Liver (tissue), 9 donors: ENCODE data around the gene TSR1. TPM values are rescaled to one million over a fixed set of nuclear protein-coding genes. Genes with fewer than 3 reads are reported as not detected.
"Not testable (repeated sequence)": the region's sequence is repeated elsewhere in the genome, so short reads cannot be mapped to it uniquely, and the experiment has no call there.

Source experiments
- DNase-seq: peaks from one replicate; pipeline ENCODE4 v3.0.0-alpha.2; 2017; ENCODE audit warnings: low spot score
- H3K27ac ChIP-seq, 2 donors: one replicate each; pipeline ENCODE4 v1.7.0; 2013; ENCODE audit warnings: inconsistent platforms in 2 of 2, low read length in 2 of 2, control low read depth in 1 of 2, low read depth in 1 of 2, mild to moderate bottlenecking in 1 of 2
- H3K27me3 ChIP-seq, 4 donors: one replicate each; pipeline versions ENCODE4 v1.6.1 to v1.7.0; 2013; ENCODE audit warnings: low read length in 3 of 4, inconsistent platforms in 1 of 4, mild to moderate bottlenecking in 1 of 4, moderate library complexity in 1 of 4; ENCODE audit not compliant: control insufficient read depth in 4 of 4, insufficient read depth in 4 of 4
- H3K36me3 ChIP-seq, 4 donors: one replicate each; pipeline versions ENCODE4 v1.6.1 to v1.7.0; 2013; ENCODE audit warnings: low read length in 3 of 4, mild to moderate bottlenecking in 3 of 4, low read depth in 1 of 4, moderate library complexity in 1 of 4; ENCODE audit not compliant: control insufficient read depth in 4 of 4, insufficient read depth in 3 of 4
- H3K4me1 ChIP-seq, 4 donors: one replicate each; pipeline versions ENCODE4 v1.6.1 to v1.7.0; 2013; ENCODE audit warnings: low read length in 3 of 4, mild to moderate bottlenecking in 3 of 4, moderate library complexity in 1 of 4; ENCODE audit not compliant: control insufficient read depth in 4 of 4, insufficient read depth in 4 of 4
- H3K4me3 ChIP-seq, 3 donors: one replicate each; pipeline versions ENCODE4 v1.6.1 to v1.7.0; 2013; ENCODE audit warnings: low read length in 3 of 3, control low read depth in 1 of 3, low read depth in 1 of 3, mild to moderate bottlenecking in 1 of 3
- H3K9ac ChIP-seq, 2 donors: one replicate each; pipeline ENCODE4 v1.7.0; 2013; ENCODE audit warnings: low read length in 2 of 2, mild to moderate bottlenecking in 2 of 2, moderate library complexity in 2 of 2, control low read depth in 1 of 2, low read depth in 1 of 2
- H3K9me3 ChIP-seq, 4 donors: one replicate each; pipeline versions ENCODE4 v1.6.1 to v1.7.0; 2013; ENCODE audit warnings: low read length in 3 of 4; ENCODE audit not compliant: control insufficient read depth in 4 of 4
- ATF3 ChIP-seq: IDR thresholded peaks from 2 replicates; pipeline ENCODE4 v1.6.1; 2016; ENCODE audit warnings: antibody characterized with exemption
- CTCF ChIP-seq: fragments of 150-350 bp; IDR thresholded peaks from 2 replicates; pipeline ENCODE4 v1.5.1; 2017; ENCODE audit warnings: improper control_type of control experiment, low read depth, low read length; ENCODE audit not compliant: missing input control
- EGR1 ChIP-seq, 2 donors: IDR thresholded peaks; 2 replicates each; pipeline ENCODE4 v1.6.1; 2016 to 2018; ENCODE audit warnings: antibody characterized with exemption in 2 of 2, low read depth in 2 of 2
- FOXA1 ChIP-seq: IDR thresholded peaks from 2 replicates; pipeline ENCODE4 v1.6.1; 2016; ENCODE audit warnings: antibody characterized with exemption
- FOXA2 ChIP-seq: IDR thresholded peaks from 2 replicates; pipeline ENCODE4 v1.6.1; 2016; ENCODE audit warnings: antibody characterized with exemption
- GABPA ChIP-seq, 2 donors: IDR thresholded peaks in 1 of 2; conservative IDR thresholded peaks in 1 of 2; 2 replicates each; pipeline ENCODE4 v1.6.1; 2016; ENCODE audit warnings: antibody characterized with exemption in 2 of 2, mild to moderate bottlenecking in 1 of 2, moderate library complexity in 1 of 2
- HNF4A ChIP-seq, 2 donors: conservative IDR thresholded peaks; 2 replicates each; pipeline ENCODE4 v1.6.1; 2016; ENCODE audit warnings: antibody characterized with exemption in 2 of 2, mild to moderate bottlenecking in 2 of 2
- HNF4G ChIP-seq: IDR thresholded peaks from 2 replicates; pipeline ENCODE4 v1.6.1; 2016; ENCODE audit warnings: antibody characterized with exemption
- JUND ChIP-seq, 2 donors: IDR thresholded peaks; 2 replicates each; pipeline ENCODE4 v1.6.1; 2016; ENCODE audit warnings: antibody characterized with exemption in 2 of 2
- MAX ChIP-seq: IDR thresholded peaks from 2 replicates; pipeline ENCODE4 v1.6.1; 2016; ENCODE audit warnings: antibody characterized with exemption
- NR2F2 ChIP-seq: IDR thresholded peaks from 2 replicates; pipeline ENCODE4 v1.6.1; 2016; ENCODE audit warnings: antibody characterized with exemption
- RAD21 ChIP-seq, 2 donors: IDR thresholded peaks; 2 replicates each; pipeline ENCODE4 v1.6.1; 2016; ENCODE audit warnings: antibody characterized with exemption in 2 of 2, mild to moderate bottlenecking in 2 of 2
- REST ChIP-seq: IDR thresholded peaks from 2 replicates; pipeline ENCODE4 v1.6.1; 2016; ENCODE audit warnings: antibody characterized with exemption, mild to moderate bottlenecking
- RXRA ChIP-seq, 2 donors: IDR thresholded peaks; 2 replicates each; pipeline ENCODE4 v1.6.1; 2017 to 2018; ENCODE audit warnings: antibody characterized with exemption in 2 of 2, mild to moderate bottlenecking in 1 of 2
- SP1 ChIP-seq: IDR thresholded peaks from 2 replicates; pipeline ENCODE4 v1.6.1; 2018; ENCODE audit warnings: antibody characterized with exemption, mild to moderate bottlenecking
- TAF1 ChIP-seq: conservative IDR thresholded peaks from 2 replicates; pipeline ENCODE4 v1.6.1; 2016; ENCODE audit warnings: antibody characterized with exemption, mild to moderate bottlenecking
- YY1 ChIP-seq: IDR thresholded peaks from 2 replicates; pipeline ENCODE4 v1.6.1; 2016; ENCODE audit warnings: antibody characterized with exemption, mild to moderate bottlenecking
- ZBTB33 ChIP-seq: IDR thresholded peaks from 2 replicates; pipeline ENCODE4 v1.6.1; 2016; ENCODE audit warnings: antibody characterized with exemption
- WGBS: extraction: QIAGEN DNeasy Blood & Tissue Kit; methylation state at CpG from one replicate; pipeline ENCODE4 v1.1.7; 2013; 5-methylcytosine and 5-hydroxymethylcytosine counted together
- polyA plus RNA-seq, 2 donors: library from polyadenylated mRNA; stranded (reverse) in 1 of 2; unstranded in 1 of 2; fragments of 200-250 nt in 1 of 2; fragments of >200 nt in 1 of 2; fragmentation: Nextera tagmentation in 1 of 2; extraction: Ambion mirVana in 1 of 2; gene quantifications; one replicate each; pipeline versions ENCODE4 v1.2.1 to v1.2.3, GENCODE V29; 2013 to 2015
- total RNA-seq, 2 donors: library from RNA; depleted of rRNA; stranded (reverse); fragments of >200 nt; gene quantifications; one replicate each; pipeline ENCODE4 v1.2.3, GENCODE V29; 2014
- donor health status: healthy.
- donor health status: healthy.
- donor health status: healthy.
- donor health status: healthy.
- donor health status: healthy.

TSR1 gene
- total and polyA plus RNA-seq, 4 donors: 6.5 to 27.0 (median 13.8) TPM

GRCh38 chr17:2319051-2319450, 17.2 kb downstream of the TSR1 start (continued):
- no peak for TF ChIP-seq REST
- TF ChIP-seq SP1: no peak
- no peak for TF ChIP-seq FOXA1
- TF ChIP-seq ZBTB33: no peak

GRCh38 chr17:2317796-2318195, 18.5 kb downstream of the TSR1 start:
- 96% methylated on average over 3 of the region's 3 CpGs for WGBS
- no peak for TF ChIP-seq FOXA1
- TF ChIP-seq TAF1: no peak
- no peak for TF ChIP-seq GABPA (IDR thresholded peaks at IDR 0.05 in 1 of 2, conservative IDR thresholded peaks at IDR 0.05 in 1 of 2)
- no peak for TF ChIP-seq NR2F2
- no peak for TF ChIP-seq SP1
- TF ChIP-seq MAX: no peak
- TF ChIP-seq YY1: no peak
- TF ChIP-seq RXRA (IDR thresholded peaks at IDR 0.05): no peak
- TF ChIP-seq FOXA2: no peak
- TF ChIP-seq CTCF: no peak
- TF ChIP-seq REST: no peak
- no peak for TF ChIP-seq JUND (IDR thresholded peaks at IDR 0.05)
- no peak for TF ChIP-seq HNF4G
- no peak for TF ChIP-seq RAD21 (IDR thresholded peaks at IDR 0.05)
- TF ChIP-seq ATF3: no peak
- no peak for TF ChIP-seq HNF4A (conservative IDR thresholded peaks at IDR 0.05)
- TF ChIP-seq EGR1 (IDR thresholded peaks at IDR 0.05; ENCODE audit: low read depth in 2 of 2): no peak
- DNase-seq: no peak

GRCh38 chr17:2316916-2317205, 19.4 kb downstream of the TSR1 start:
- H3K27me3 ChIP-seq, H3K4me3 ChIP-seq, H3K9me3 ChIP-seq, H3K9ac ChIP-seq, H3K36me3 ChIP-seq, H3K27ac ChIP-seq, H3K4me1 ChIP-seq, DNase-seq: not testable (repeated sequence)
- WGBS: 95% methylated on average over 7 of the region's 7 CpGs

More at GRCh38 chr17:2317796-2318195, 18.5 kb downstream of the TSR1 start:
- no peak overlapping the region for H3K27ac ChIP-seq
- no peak overlapping the region for H3K9ac ChIP-seq
- no peaks in the 10 kb centered on the region for H3K4me1 ChIP-seq
- peaks cover under 1 to 11% (median 2%) of the 10 kb centered on the region in 4 donors for H3K36me3 ChIP-seq
- no peak overlapping the region for H3K4me3 ChIP-seq
- no peaks in the 10 kb centered on the region for H3K27me3 ChIP-seq
- no peaks in the 10 kb centered on the region for H3K9me3 ChIP-seq
